Breast epithelium (tissue), 3 donors: Measurements from ENCODE around the gene PSG4.
"Not testable (repeated sequence)": the region's sequence is repeated elsewhere in the genome, so short reads cannot be mapped to it uniquely, and the experiment has no call there.

Source experiments
- POLR2A ChIP-seq: fragments of 450-650 bp; IDR thresholded peaks from one replicate; pipeline ENCODE4 v1.6.1; 2016; ENCODE audit warnings: antibody characterized with exemption, mild to moderate bottlenecking, moderate library complexity
- POLR2AphosphoS5 ChIP-seq, 3 donors: sonication (generic); formaldehyde crosslinking; IDR thresholded peaks; one replicate each; pipeline ENCODE4 v1.6.1; 2017; ENCODE audit warnings: antibody characterized with exemption in 3 of 3
- TF ChIP-seq, protein P1 (sequence below), 3 donors: fragments of 450-650 bp; IDR thresholded peaks; one replicate each; pipeline ENCODE4 v1.5.1; 2016 to 2017; ENCODE audit warnings: antibody characterized with exemption in 3 of 3, mild to moderate bottlenecking in 3 of 3, moderate library complexity in 3 of 3

GRCh38 chr19:43188092-43188491, 17.3 kb downstream of the PSG4 start:
- TF ChIP-seq, protein P1, sequence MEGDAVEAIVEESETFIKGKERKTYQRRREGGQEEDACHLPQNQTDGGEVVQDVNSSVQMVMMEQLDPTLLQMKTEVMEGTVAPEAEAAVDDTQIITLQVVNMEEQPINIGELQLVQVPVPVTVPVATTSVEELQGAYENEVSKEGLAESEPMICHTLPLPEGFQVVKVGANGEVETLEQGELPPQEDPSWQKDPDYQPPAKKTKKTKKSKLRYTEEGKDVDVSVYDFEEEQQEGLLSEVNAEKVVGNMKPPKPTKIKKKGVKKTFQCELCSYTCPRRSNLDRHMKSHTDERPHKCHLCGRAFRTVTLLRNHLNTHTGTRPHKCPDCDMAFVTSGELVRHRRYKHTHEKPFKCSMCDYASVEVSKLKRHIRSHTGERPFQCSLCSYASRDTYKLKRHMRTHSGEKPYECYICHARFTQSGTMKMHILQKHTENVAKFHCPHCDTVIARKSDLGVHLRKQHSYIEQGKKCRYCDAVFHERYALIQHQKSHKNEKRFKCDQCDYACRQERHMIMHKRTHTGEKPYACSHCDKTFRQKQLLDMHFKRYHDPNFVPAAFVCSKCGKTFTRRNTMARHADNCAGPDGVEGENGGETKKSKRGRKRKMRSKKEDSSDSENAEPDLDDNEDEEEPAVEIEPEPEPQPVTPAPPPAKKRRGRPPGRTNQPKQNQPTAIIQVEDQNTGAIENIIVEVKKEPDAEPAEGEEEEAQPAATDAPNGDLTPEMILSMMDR (IDR thresholded peaks at IDR 0.05) = not testable (repeated sequence)
- not testable (repeated sequence) for TF ChIP-seq POLR2A; POLR2AphosphoS5 (IDR thresholded peaks at IDR 0.05)
